ENCODE data around the gene ING5. TPM values are rescaled to one million over a fixed set of nuclear protein-coding genes. Genes with fewer than 3 reads are reported as not detected.
A peak's percentile ranks its signal among the peaks of the same experiment; 100 is the strongest.

Gene ING5
- total RNA-seq, 2 experiments from 2014 or later = 37.7 to 41.3 TPM

GRCh38 chr2:241738040-241738686 is 36.3 kb downstream of the ING5 start:
- POLR2A ChIA-PET = interaction anchor here (0.6 kb wide), 1 partner anchor 46 kb away, joined by 3 read pairs; no protein-coding TSS in a partner anchor
- CTCF ChIA-PET = no interaction called here
- H3K4me1 Mint-ChIP-seq (ENCODE audit: low read depth) = peaks cover 45% of the 10 kb centered on the region
- intact Hi-C loops (cut with micrococcal nuclease) = loop anchor here (10.0 kb wide), 1 partner anchor 127 kb away; the partner anchor contains the start of gene RTP5
- TF ChIP-seq CTCF (IDR thresholded peaks at IDR 0.05) = no peak
- no peak overlapping the region for H3K27ac Mint-ChIP-seq
- H3K4me3 Mint-ChIP-seq = no peak overlapping the region
- ATAC-seq = no peak
- no peaks in the 10 kb centered on the region for H3K27me3 Mint-ChIP-seq
- no peaks in the 10 kb centered on the region for H3K9me3 Mint-ChIP-seq
- no peak for DNase-seq
- peaks cover 23% of the 10 kb centered on the region for H3K36me3 Mint-ChIP-seq (ENCODE audit: low read depth)

DNA sequence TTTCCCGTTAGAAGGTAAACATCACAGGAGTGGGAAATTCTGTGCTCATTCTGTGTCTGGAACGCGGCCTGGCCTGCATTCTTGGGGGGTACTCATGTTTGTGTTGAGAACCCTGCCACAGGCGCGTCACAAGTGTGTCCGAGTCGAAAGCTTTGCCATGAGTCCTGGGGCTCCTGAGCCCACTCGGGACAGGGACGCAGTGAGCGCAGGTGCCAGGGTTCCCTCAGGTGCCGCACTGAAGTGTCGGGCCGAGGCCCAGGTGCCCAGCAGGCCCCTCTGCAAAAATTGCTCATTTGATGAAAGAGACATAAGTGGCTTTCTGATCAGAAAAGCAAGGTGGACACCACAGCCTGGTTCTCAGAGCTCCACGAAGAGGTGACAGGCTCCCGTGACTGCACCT is 37.3 kb downstream of the ING5 start:
- H3K9me3 Mint-ChIP-seq = no peaks in the 10 kb centered on the region
- POLR2A ChIA-PET = interaction anchor here (0.7 to 1.0 kb wide), 3 partner anchors 10 to 65 kb away, joined by 3 read pairs; no protein-coding TSS in a partner anchor
- peaks cover 45% of the 10 kb centered on the region for H3K4me1 Mint-ChIP-seq (ENCODE audit: low read depth)
- intact Hi-C loops (cut with micrococcal nuclease) = loop anchor here (10.0 kb wide), 1 partner anchor 126 kb away; the partner anchor contains the start of gene RTP5
- H3K4me3 Mint-ChIP-seq = no peak overlapping the region
- ATAC-seq (no peak), DNase-seq (no peak)
- CTCF ChIA-PET = interaction anchor here (0.8 to 1.8 kb wide), 4 partner anchors 65 to 139 kb away, joined by 4 to 6 read pairs (median 5); no protein-coding TSS in a partner anchor
- peaks cover 23% of the 10 kb centered on the region for H3K36me3 Mint-ChIP-seq (ENCODE audit: low read depth)
- no peak overlapping the region for H3K27ac Mint-ChIP-seq
- no peak for TF ChIP-seq CTCF (IDR thresholded peaks at IDR 0.05)
- H3K27me3 Mint-ChIP-seq = no peaks in the 10 kb centered on the region

GRCh38 chr2:241739651-241740050 is 37.8 kb downstream of the ING5 start:
- peak; percentile 18 for ATAC-seq
- no peaks in the 10 kb centered on the region for H3K27me3 Mint-ChIP-seq
- peak overlapping the region; percentile 55 for H3K27ac Mint-ChIP-seq
- intact Hi-C loops (cut with micrococcal nuclease) = loop anchor here (10.0 kb wide), 1 partner anchor 125 kb away; the partner anchor contains the start of gene RTP5
- TF ChIP-seq CTCF (IDR thresholded peaks at IDR 0.05) = no peak
- no peaks in the 10 kb centered on the region for H3K9me3 Mint-ChIP-seq
- ChIA-PET POLR2A (interaction anchor here (0.6 to 1.0 kb wide), 4 partner anchors 11 to 117 kb away, joined by 3 read pairs; no protein-coding TSS in a partner anchor), CTCF (interaction anchor here (0.8 to 1.8 kb wide), 5 partner anchors 8 to 139 kb away, joined by 4 to 6 read pairs (median 5); no protein-coding TSS in a partner anchor)
- DNase-seq = peak; percentile 74
- peaks cover 45% of the 10 kb centered on the region for H3K4me1 Mint-ChIP-seq (ENCODE audit: low read depth)
- no peak overlapping the region for H3K4me3 Mint-ChIP-seq
- H3K36me3 Mint-ChIP-seq (ENCODE audit: low read depth) = peaks cover 25% of the 10 kb centered on the region

GRCh38 chr2:241741016-241741415 is 39.2 kb downstream of the ING5 start:
- peaks cover 31% of the 10 kb centered on the region for H3K36me3 Mint-ChIP-seq (ENCODE audit: low read depth)
- intact Hi-C loops (cut with micrococcal nuclease) = no loop called here
- ChIA-PET CTCF (interaction anchor here (1.2 kb wide), 1 partner anchor 9 kb away, joined by 6 read pairs; no protein-coding TSS in a partner anchor), POLR2A (interaction anchor here (0.6 to 0.8 kb wide), 2 partner anchors 53 to 65 kb away, joined by 3 read pairs; no protein-coding TSS in a partner anchor)
- no peaks in the 10 kb centered on the region for H3K27me3 Mint-ChIP-seq
- H3K27ac Mint-ChIP-seq = peak overlapping the region; percentile 15
- ATAC-seq (peak; percentile 76), DNase-seq (peak; percentile 62)
- no peak for TF ChIP-seq CTCF (IDR thresholded peaks at IDR 0.05)
- no peaks in the 10 kb centered on the region for H3K9me3 Mint-ChIP-seq
- H3K4me1 Mint-ChIP-seq (ENCODE audit: low read depth) = peaks cover 42% of the 10 kb centered on the region
- H3K4me3 Mint-ChIP-seq = no peak overlapping the region

Data from activated CD8-positive, alpha-beta T cell treated with anti-CD3 and anti-CD28 coated beads for 36 hours (primary cell).